GM04504 (cell line): ENCODE measurements around the gene FUT8.

Source experiments
- DNase-seq: peaks from one replicate; pipeline ENCODE4 v3.0.0-alpha.2; 2012; ENCODE audit warnings: low read depth

The FUT8 gene

GRCh38 chr14:65558363-65558762 is 145.8 kb downstream of the FUT8 start:
- DNase-seq = no peak

GRCh38 chr14:65560340-65561027 is 148.0 kb downstream of the FUT8 start:
- no peak for DNase-seq

- no peak for DNase-seq
These were observed 151.8 kb downstream of the FUT8 start for GRCh38 chr14:65564370-65564769.

- DNase-seq = no peak
These were observed 153.4 kb downstream of the FUT8 start for GRCh38 chr14:65565948-65566347.

- no peak for DNase-seq
These were observed 154.4 kb downstream of the FUT8 start for GRCh38 chr14:65566820-65567522.

- no peak for DNase-seq
These were observed 162.1 kb downstream of the FUT8 start for GRCh38 chr14:65574611-65575010.

- no peak for DNase-seq
These were observed 162.9 kb downstream of the FUT8 start for GRCh38 chr14:65575389-65575788.

- no peak for DNase-seq
These were observed 168.4 kb downstream of the FUT8 start for GRCh38 chr14:65580973-65581372.

GRCh38 chr14:65581378-65581777 is 168.8 kb downstream of the FUT8 start:
- no peak for DNase-seq

- no peak for DNase-seq
These were observed 169.3 kb downstream of the FUT8 start for GRCh38 chr14:65581799-65582198.

GRCh38 chr14:65585216-65585615 is 172.7 kb downstream of the FUT8 start:
- DNase-seq = no peak

GRCh38 chr14:65588426-65589140 is 176.1 kb downstream of the FUT8 start:
- DNase-seq = no peak

GRCh38 chr14:65594153-65594881 is 181.8 kb downstream of the FUT8 start:
- no peak for DNase-seq

- no peak for DNase-seq
These were observed 182.3 kb downstream of the FUT8 start for GRCh38 chr14:65594882-65595237.

- DNase-seq = no peak
These were observed 186.8 kb downstream of the FUT8 start for GRCh38 chr14:65599375-65599774.

GRCh38 chr14:65600742-65601141 is 188.2 kb downstream of the FUT8 start:
- DNase-seq = no peak

- no peak for DNase-seq
These were observed 192.0 kb downstream of the FUT8 start for GRCh38 chr14:65604535-65604934.

GRCh38 chr14:65604936-65605335 is 192.4 kb downstream of the FUT8 start:
- no peak for DNase-seq

GRCh38 chr14:65606460-65606859 is 193.9 kb downstream of the FUT8 start:
- no peak for DNase-seq

GRCh38 chr14:65613131-65613650 is 200.7 kb downstream of the FUT8 start:
- DNase-seq = no peak

- no peak for DNase-seq
These were observed 206.5 kb downstream of the FUT8 start for GRCh38 chr14:65618996-65619395.

GRCh38 chr14:65620195-65620594 is 207.7 kb downstream of the FUT8 start:
- no peak for DNase-seq
